ENCODE data around the gene LRMDA.

Gene LRMDA

GRCh38 chr10:76017733-76018433 is 586.5 kb downstream of the LRMDA start:
- no peak for DNase-seq

- no peak for DNase-seq
Measured at GRCh38 chr10:76020630-76021029, 589.2 kb downstream of the LRMDA start.

- DNase-seq, result no peak
Measured at GRCh38 chr10:76021398-76021797, 590.0 kb downstream of the LRMDA start.

DNA sequence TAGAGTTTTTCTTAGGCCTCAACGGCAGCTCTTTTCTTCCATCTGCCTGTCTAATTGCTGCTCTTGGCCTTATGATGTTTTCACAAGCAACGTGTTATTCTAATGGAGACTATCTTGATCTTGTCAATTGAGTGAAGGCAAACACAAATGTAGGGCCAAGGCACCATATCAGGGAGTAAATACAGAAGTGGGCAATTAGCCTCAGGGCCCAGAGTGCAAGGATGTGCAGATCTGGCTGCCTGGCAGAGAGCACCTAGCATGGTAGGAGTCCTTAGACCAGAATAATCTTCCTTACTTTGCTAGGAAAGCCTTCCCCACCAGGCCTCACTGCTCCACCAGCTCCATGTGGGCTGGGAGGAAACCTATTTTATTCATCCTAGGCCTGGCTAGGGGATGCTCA is 590.9 kb downstream of the LRMDA start:
- DNase-seq, result peak; percentile 12

- DNase-seq, result peak; percentile 14
Measured at GRCh38 chr10:76023007-76023406, 591.6 kb downstream of the LRMDA start.

- DNase-seq, result peak; percentile 9
Measured at GRCh38 chr10:76024460-76025123, 593.2 kb downstream of the LRMDA start.

DNA sequence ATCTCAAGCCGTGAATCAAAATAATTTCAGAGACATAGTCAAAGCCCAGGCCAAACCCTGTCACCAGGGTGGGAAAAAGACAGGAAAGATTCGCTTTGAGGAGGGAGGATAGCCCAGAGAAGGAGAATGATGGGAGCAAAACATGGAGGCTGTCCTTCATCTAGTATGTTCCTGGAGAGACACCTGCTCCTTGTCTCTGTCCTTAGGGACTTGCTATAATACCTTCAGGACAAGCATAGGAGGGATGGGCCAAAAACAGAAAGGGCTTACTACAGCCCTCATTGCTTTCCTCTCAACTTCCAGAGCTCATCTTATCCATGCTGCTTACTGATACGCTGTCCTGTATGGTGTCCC is 593.7 kb downstream of the LRMDA start:
- DNase-seq, result peak; percentile 5

DNA sequence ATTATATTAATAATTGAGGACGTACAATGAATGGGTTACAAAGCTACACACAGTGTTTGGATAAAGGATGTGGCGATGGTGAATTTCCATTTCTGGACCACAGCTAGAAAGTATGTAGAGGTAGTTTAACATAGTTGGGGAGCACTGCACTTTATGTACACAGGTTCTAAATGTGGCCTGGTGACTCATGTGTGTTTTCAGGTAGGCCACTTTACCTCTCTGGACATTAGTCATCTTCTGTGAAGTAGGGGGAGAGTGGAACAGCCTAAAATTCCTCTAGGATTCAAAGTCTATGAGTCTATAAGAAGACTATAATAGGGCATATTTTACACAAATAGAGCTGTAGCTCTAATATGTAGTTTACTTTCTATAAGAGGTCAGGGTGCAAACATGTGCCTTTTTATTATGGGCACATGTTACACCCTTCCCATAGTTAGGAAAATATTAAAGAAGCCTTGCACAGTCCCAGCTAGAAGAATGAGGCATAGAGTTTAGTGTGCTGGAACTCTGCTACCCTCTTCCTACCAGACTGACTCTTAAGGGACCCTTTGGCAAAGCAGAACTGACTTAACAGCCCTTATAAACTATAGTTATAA is 594.9 kb downstream of the LRMDA start:
- DNase-seq, result peak; percentile 36

GRCh38 chr10:76026905-76027304 is 595.5 kb downstream of the LRMDA start:
- DNase-seq, result peak; percentile 45

DNA sequence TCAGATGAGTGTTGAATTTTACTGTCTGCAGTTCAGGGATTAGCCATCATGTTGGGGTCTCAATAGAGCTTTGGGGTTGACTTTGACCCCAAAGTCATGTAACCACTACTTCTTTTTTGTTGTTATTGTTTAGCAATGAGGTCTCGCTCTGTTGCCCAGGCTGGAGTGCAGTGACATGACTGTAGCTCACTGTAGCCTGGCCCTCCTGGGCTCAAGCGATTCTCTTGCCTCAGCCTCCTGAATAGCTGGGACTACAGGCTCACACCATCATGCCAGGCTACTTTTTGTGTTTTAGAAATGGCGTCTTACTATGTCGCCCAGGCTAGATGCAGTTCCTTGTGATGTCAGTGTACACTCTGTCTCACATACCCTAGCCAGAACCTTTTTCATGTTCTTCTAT is 598.4 kb downstream of the LRMDA start:
- DNase-seq, result peak; percentile 17

- peak; percentile 35 for DNase-seq
Measured at GRCh38 chr10:76031099-76031498, 599.7 kb downstream of the LRMDA start.

DNA sequence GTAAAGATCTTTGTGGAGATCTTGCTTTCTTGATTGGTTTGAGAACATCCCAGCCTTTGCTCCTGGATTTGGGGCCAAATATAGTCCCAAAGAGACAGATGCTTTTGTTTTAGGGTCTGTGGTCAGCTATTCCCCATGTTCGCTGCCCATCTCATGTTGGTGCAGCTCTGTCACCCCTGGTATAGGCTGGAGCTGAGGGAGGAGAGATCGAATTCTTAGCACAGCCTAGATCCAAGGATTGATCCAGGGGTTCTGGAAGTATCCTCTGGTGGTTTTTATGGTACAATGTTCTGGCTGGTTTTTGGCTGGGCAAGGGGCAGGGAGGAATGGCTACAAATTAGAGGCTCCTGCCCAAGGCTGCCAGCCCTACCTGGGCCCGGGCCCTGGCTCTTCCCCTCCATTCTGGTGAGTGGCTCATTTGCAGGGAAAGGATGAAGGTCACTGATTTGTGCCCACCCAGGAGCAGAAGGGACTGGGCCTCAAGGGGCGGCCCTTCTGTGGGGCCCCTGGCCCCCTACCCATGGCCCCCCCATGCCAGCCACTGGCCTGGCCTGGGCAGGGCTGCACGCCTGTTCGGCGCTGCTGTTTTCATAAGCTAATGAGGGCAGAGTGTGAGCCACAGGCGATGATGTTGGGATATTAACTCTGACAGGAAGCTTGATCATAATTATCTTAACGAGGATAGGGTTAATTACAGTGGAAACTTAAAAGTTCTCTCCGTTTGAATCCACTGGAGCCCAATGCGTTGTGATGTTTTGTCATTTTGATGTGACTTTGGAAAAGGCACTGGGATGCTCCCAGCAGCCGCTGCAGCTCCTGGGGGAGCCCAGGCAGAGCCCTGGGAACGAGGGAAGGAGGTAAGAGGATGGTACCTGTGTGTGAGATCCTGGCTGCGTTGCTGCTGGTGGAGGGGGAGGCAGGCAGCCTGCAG is 600.6 kb downstream of the LRMDA start:
- DNase-seq, result peak; percentile 20

GRCh38 chr10:76032700-76033039 is 601.2 kb downstream of the LRMDA start:
- peak; percentile 22 for DNase-seq

GRCh38 chr10:76033457-76034196 is 602.2 kb downstream of the LRMDA start:
- DNase-seq, result peak; percentile 59

GRCh38 chr10:76034353-76035205 is 603.2 kb downstream of the LRMDA start:
- peak; percentile 48 for DNase-seq

DNA sequence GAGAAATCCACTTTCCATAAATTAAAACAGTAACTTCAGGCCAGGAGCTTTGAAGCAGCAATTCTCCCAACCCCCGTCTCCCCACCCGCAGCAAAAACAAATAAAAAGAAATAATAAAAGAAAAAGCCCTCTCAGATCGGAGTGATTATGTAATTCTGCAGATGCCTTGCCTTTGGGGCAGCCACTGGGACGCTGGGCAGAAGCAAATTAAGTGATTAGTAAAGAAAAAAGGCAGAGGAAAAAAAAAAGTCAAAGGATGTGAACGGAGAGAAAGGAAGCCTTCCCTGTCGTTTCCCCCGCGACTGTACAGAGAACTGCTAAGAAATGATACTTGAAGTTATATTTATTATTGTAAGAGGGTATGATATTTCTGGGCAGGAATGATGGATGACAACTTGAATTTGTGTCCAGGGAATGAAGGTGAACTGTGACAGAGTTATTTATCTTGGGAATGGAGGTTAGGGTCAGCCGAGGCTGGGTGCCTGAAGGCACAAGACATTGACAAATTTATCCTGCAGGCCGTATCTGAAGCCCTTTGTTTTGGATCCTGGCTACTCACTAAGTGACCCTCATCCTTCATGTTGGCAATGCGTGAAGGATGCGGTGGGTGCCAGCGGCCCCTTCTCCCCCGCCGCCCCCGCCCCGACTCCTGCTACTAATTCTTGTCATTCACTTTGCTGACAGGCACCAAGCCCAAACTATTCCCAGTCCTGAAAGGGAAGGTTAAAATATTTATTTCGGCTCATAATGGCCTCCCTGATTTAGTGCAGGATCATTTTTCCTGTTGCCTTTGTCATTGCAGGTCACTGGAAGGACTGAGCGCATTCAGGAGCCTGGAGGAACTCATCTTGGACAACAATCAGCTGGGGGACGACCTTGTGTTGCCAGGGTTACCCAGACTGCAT is 604.0 kb downstream of the LRMDA start:
- peak; percentile 63 for DNase-seq

- peak; percentile 79 for DNase-seq
Measured at GRCh38 chr10:76036111-76036940, 604.9 kb downstream of the LRMDA start.

DNA sequence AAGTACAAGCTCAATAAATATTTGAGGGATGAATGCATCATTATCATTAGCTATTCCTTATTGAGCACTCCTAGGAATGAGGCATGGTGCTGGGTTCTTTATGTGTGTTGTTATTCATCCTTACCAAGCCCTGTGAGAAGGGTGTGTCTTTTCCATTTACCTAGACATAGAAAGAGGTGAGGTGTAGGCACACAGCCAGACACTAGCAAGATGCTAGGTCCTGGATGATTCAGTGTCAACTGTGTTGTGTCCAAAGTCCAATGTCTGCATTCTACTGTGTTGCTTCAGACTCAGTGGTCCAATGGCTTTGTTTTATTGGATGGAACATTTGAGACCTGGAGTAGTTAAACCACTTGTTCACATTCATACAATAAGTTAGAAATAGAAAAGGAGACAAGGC is 605.5 kb downstream of the LRMDA start:
- DNase-seq, result no peak

GRCh38 chr10:76037531-76038155 is 606.2 kb downstream of the LRMDA start:
- DNase-seq, result no peak
